Gastroesophageal sphincter (tissue), 4 donors: ENCODE measurements around the gene WDR37. TPM values are rescaled to one million over a fixed set of nuclear protein-coding genes. Genes with fewer than 3 reads are reported as not detected.
"Not testable (repeated sequence)": the region's sequence is repeated elsewhere in the genome, so short reads cannot be mapped to it uniquely, and the experiment has no call there.

Experiments used
- ATAC-seq: fragments of 150-250 bp; one replicate; pipeline ENCODE4 v1.9.1; 2016; ENCODE audit warnings: mild to moderate bottlenecking, moderate library complexity
- H3K27ac ChIP-seq, 4 donors: fragments of 200-600 bp; sonication (generic) in 3 of 4; 1 replicate in 3 of 4; 2 replicates in 1 of 4; pipeline ENCODE4 v1.5.1; 2016 to 2019
- H3K27me3 ChIP-seq: fragments of 200-600 bp; sonication (generic); one replicate; pipeline ENCODE4 v1.5.1; 2019
- H3K36me3 ChIP-seq, 2 donors: fragments of 200-600 bp; sonication (generic); one replicate each; pipeline ENCODE4 v1.5.1; 2019; ENCODE audit warnings: control low read depth in 1 of 2
- H3K4me1 ChIP-seq, 3 donors: fragments of 200-600 bp; sonication (generic); 1 replicate in 2 of 3; 2 replicates in 1 of 3; pipeline ENCODE4 v1.5.1; 2016 to 2019; ENCODE audit warnings: control low read depth in 2 of 3
- H3K4me3 ChIP-seq, 2 donors: fragments of 200-600 bp; sonication (generic); one replicate each; pipeline ENCODE4 v1.5.1; 2019; ENCODE audit warnings: mild to moderate bottlenecking in 1 of 2, moderate library complexity in 1 of 2
- H3K9me3 ChIP-seq, 3 donors: fragments of 200-600 bp; sonication (generic); one replicate each; pipeline ENCODE4 v1.5.1; 2017 to 2019; ENCODE audit warnings: control low read depth in 2 of 3
- EP300 ChIP-seq: sonication (generic); formaldehyde crosslinking; IDR thresholded peaks from one replicate; pipeline ENCODE4 v1.6.1; 2017; ENCODE audit warnings: antibody characterized with exemption, mild to moderate bottlenecking
- POLR2A ChIP-seq, 2 donors: fragments of 450-650 bp; IDR thresholded peaks; one replicate each; pipeline ENCODE4 v1.6.1; 2017; ENCODE audit warnings: antibody characterized with exemption in 2 of 2, mild to moderate bottlenecking in 2 of 2, moderate library complexity in 1 of 2
- POLR2AphosphoS5 ChIP-seq: sonication (generic); formaldehyde crosslinking; IDR thresholded peaks from one replicate; pipeline ENCODE4 v1.6.1; 2017; ENCODE audit warnings: antibody characterized with exemption
- whole genome bisulfite sequencing, 2 donors: methylation state at CpG; one replicate each; pipeline ENCODE4 v1.1.5; 2018; ENCODE audit warnings: low coverage in 1 of 2; 5-methylcytosine and 5-hydroxymethylcytosine counted together
- total RNA-seq, 4 donors: library from RNA; depleted of rRNA; stranded (reverse); fragments of >200 nt; gene quantifications; one replicate each; pipeline ENCODE4 v1.1.0, GENCODE V29; 2016
- TF ChIP-seq, protein P1 (sequence below), 4 experiments: fragments of 200-600 bp in 2 of 4; fragments of 450-650 bp in 2 of 4; sonication (generic) in 1 of 4; IDR thresholded peaks; one replicate each; pipeline ENCODE4 v1.5.1; 2017 to 2019; ENCODE audit warnings: antibody characterized with exemption in 4 of 4, mild to moderate bottlenecking in 2 of 4, moderate library complexity in 2 of 4

The WDR37 gene
- total RNA-seq, 4 donors from 2014 or later, result 11.4 to 16.7 (median 13.9) TPM

DNA sequence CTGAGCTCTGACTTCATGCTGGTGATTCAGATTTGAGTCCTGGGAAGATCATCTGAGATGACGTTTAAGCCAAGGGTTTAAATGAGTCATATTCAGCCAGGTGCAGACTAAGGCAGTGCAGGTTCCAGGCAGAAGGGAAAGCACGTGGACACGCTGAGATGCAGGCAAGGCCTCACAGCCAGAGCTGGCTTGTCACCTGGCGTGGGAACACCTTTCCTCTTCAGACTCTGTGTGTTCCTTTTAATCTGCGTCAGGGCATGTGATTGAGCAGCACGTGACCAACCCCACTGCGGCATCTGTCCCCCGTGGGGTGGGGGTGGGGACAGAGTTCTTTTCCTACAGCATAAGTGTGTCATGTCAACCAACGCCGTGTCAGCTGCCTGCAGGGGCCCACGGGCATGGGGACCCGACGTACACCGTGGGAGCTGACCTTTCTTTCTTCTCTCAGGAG lies 19.8 kb upstream of the WDR37 start:
- H3K4me1 ChIP-seq, result no peaks in the 10 kb centered on the region
- H3K4me3 ChIP-seq, result no peak overlapping the region
- no peaks in the 10 kb centered on the region for H3K9me3 ChIP-seq
- peaks cover 3 to 40% of the 10 kb centered on the region in 2 donors for H3K36me3 ChIP-seq
- H3K27ac ChIP-seq, result no peak overlapping the region
- TF ChIP-seq, protein P1, sequence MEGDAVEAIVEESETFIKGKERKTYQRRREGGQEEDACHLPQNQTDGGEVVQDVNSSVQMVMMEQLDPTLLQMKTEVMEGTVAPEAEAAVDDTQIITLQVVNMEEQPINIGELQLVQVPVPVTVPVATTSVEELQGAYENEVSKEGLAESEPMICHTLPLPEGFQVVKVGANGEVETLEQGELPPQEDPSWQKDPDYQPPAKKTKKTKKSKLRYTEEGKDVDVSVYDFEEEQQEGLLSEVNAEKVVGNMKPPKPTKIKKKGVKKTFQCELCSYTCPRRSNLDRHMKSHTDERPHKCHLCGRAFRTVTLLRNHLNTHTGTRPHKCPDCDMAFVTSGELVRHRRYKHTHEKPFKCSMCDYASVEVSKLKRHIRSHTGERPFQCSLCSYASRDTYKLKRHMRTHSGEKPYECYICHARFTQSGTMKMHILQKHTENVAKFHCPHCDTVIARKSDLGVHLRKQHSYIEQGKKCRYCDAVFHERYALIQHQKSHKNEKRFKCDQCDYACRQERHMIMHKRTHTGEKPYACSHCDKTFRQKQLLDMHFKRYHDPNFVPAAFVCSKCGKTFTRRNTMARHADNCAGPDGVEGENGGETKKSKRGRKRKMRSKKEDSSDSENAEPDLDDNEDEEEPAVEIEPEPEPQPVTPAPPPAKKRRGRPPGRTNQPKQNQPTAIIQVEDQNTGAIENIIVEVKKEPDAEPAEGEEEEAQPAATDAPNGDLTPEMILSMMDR (IDR thresholded peaks at IDR 0.05), result no peak
- TF ChIP-seq POLR2AphosphoS5 (no peak), EP300 (no peak), POLR2A (IDR thresholded peaks at IDR 0.05) (no peak)
- no peaks in the 10 kb centered on the region for H3K27me3 ChIP-seq
- no peak for ATAC-seq
- WGBS, 2 donors, result 86% methylated on average over 10 of the region's 14 CpGs; no CpG with 5 or more reads in 1 of the 2 donors

DNA sequence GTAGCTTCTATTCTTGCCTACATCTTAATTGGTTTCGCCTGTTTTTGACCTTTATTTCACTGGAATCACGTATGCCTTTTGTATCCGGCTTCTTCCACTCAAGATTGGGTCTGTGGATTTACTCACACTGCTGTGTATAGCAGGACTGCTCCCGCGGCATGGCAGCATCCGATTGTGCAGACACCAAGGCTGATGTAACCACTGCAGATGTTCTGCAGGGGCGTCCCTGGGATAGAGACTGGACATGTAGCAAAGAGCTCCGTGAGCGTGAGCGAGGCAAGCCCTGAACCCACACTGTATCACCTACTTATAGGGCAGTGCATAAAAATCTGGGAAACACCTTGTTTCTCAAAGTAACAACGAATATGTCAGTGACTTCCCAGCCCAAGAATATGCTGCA lies 19.1 kb upstream of the WDR37 start:
- H3K4me3 ChIP-seq, result no peak overlapping the region
- TF ChIP-seq EP300 (no peak), POLR2A (IDR thresholded peaks at IDR 0.05) (no peak), POLR2AphosphoS5 (no peak)
- TF ChIP-seq, protein P1 (IDR thresholded peaks at IDR 0.05), result no peak
- H3K4me1 ChIP-seq, result no peaks in the 10 kb centered on the region
- H3K9me3 ChIP-seq, result no peaks in the 10 kb centered on the region
- no peaks in the 10 kb centered on the region for H3K27me3 ChIP-seq
- H3K27ac ChIP-seq, result no peak overlapping the region
- H3K36me3 ChIP-seq, result peaks cover 3 to 47% of the 10 kb centered on the region in 2 donors
- WGBS, 2 donors, result 73 to 90% methylated on average over 8 to 9 of the region's 11 CpGs
- no peak for ATAC-seq

GRCh38 chr10:1038769-1039168 lies 17.4 kb upstream of the WDR37 start:
- no CpG with 5 or more reads among the region's 20 CpGs for whole genome bisulfite sequencing, 2 donors
- H3K36me3 ChIP-seq, result peaks cover 3 to 64% of the 10 kb centered on the region in 2 donors
- not testable (repeated sequence) for ATAC-seq, H3K4me3 ChIP-seq, H3K4me1 ChIP-seq, H3K27me3 ChIP-seq, H3K27ac ChIP-seq, H3K9me3 ChIP-seq

DNA sequence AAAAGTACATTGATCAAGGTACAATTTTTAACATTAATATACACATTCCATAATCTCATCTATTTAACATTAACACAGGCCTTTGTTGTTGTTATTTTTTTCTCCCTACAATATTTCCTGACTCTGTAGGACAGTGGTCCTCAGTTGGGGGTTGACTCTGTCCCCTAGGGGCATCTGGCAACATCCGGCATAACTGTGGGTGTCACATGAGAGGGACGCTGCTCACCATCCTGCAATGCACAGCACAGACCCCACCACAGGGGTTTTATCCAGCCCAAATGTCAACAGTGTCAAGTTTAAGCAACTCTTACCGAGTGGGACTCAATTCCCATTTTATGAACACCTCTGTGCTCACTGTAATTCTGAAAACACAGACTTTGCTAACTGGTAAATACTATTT lies 16.1 kb upstream of the WDR37 start:
- no peak overlapping the region for H3K4me3 ChIP-seq
- H3K27me3 ChIP-seq, result no peaks in the 10 kb centered on the region
- TF ChIP-seq POLR2A (IDR thresholded peaks at IDR 0.05) (no peak), EP300 (no peak), POLR2AphosphoS5 (no peak)
- TF ChIP-seq, protein P1 (IDR thresholded peaks at IDR 0.05), result no peak
- H3K36me3 ChIP-seq, result peaks cover 3 to 64% of the 10 kb centered on the region in 2 donors
- H3K4me1 ChIP-seq, result peaks cover 0 to 13% (median 0%) of the 10 kb centered on the region in 3 donors
- ATAC-seq, result no peak
- H3K27ac ChIP-seq, result no peak overlapping the region
- no peaks in the 10 kb centered on the region for H3K9me3 ChIP-seq
- 65 to 83% methylated on average over 2 to 3 of the region's 3 CpGs for WGBS, 2 donors

- Histone ChIP-seq H3K9me3 (no peaks in the 10 kb centered on the region), H3K27me3 (no peaks in the 10 kb centered on the region), H3K27ac (no peak overlapping the region), H3K4me1 (peaks cover 0 to 25% (median 0%) of the 10 kb centered on the region in 3 donors), H3K36me3 (peaks cover 3 to 64% of the 10 kb centered on the region in 2 donors), H3K4me3 (no peak overlapping the region)
- WGBS, 2 donors, result 83 to 97% methylated on average over 8 to 9 of the region's 9 CpGs
- TF ChIP-seq, protein P1 (IDR thresholded peaks at IDR 0.05), result no peak
- TF ChIP-seq POLR2A (IDR thresholded peaks at IDR 0.05), result no peak
- TF ChIP-seq EP300, result no peak
- no peak for TF ChIP-seq POLR2AphosphoS5
- ATAC-seq, result no peak
These were observed 14.7 kb upstream of the WDR37 start for GRCh38 chr10:1041514-1041913.
